H1 (cell line): Measurements from ENCODE around the gene DYNC1I1.

Source experiments
- EZH2 ChIP-seq: fragments of 200-600 bp; sonication (generic); IDR thresholded peaks from 2 replicates; pipeline ENCODE4 v1.7.1; 2012; ENCODE audit warnings: low read depth, mild to moderate bottlenecking, moderate library complexity, low read length, inconsistent platforms; ENCODE audit not compliant: severe bottlenecking
- JUND ChIP-seq: IDR thresholded peaks from 2 replicates; pipeline ENCODE4 v1.6.1; 2011; ENCODE audit warnings: mild to moderate bottlenecking, improper control_type of control experiment, low read length
- KDM1A ChIP-seq: fragments of 200-600, 300-600 bp; sonication (generic); IDR thresholded peaks from 2 replicates; pipeline ENCODE4 v1.7.1; 2016; ENCODE audit warnings: mild to moderate bottlenecking, low read length, borderline replicate concordance
- POLR2A ChIP-seq, 2 experiments: IDR thresholded peaks; 1 replicate in 1 of 2; 2 replicates in 1 of 2; pipeline ENCODE4 v1.6.1; 2011; ENCODE audit warnings: low read depth in 2 of 2, low read length in 2 of 2, mild to moderate bottlenecking in 2 of 2; ENCODE audit errors: control extremely low read depth in 1 of 2
- RXRA ChIP-seq: IDR thresholded peaks from 2 replicates; pipeline ENCODE4 v1.6.1; 2011; ENCODE audit warnings: low read depth, mild to moderate bottlenecking, low read length, moderate library complexity; ENCODE audit not compliant: insufficient read depth
- TEAD4 ChIP-seq: IDR thresholded peaks from 2 replicates; pipeline ENCODE4 v1.6.1; 2012; ENCODE audit warnings: low read depth, low read length, inconsistent platforms, mixed read lengths

DNA sequence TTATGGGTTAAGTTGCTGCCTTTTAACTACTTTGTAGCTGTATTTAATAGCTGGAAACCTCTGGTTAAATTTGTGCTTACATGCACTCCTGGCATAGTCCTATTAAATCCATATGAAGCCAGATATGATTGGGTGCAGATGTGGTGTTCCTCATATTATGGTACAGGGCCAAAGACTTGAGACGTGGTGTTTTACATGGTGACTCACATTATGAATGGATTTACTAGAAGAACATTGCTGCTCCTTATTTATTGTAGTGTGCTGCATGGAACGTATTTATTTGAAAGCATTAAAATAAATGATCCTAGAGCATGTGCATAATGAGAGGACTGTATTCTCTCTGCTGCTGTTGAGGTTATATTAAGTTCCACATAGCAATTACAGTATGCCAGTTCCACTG, 325.5 kb downstream of the DYNC1I1 start:
- TF ChIP-seq JUND: no peak
- TF ChIP-seq POLR2A (IDR thresholded peaks at IDR 0.05; ENCODE audit: control extremely low read depth in 1 of 2, low read depth in 2 of 2, low read length in 2 of 2): no peak
- no peak for TF ChIP-seq TEAD4
- TF ChIP-seq KDM1A: no peak
- TF ChIP-seq EZH2: no peak
- no peak for TF ChIP-seq RXRA
